ENCODE data around the gene HAO2. TPM values are rescaled to one million over a fixed set of nuclear protein-coding genes. Genes with fewer than 3 reads are reported as not detected.

Gene HAO2
- total RNA-seq, 2 donors from 2014 or later, result not detected

DNA sequence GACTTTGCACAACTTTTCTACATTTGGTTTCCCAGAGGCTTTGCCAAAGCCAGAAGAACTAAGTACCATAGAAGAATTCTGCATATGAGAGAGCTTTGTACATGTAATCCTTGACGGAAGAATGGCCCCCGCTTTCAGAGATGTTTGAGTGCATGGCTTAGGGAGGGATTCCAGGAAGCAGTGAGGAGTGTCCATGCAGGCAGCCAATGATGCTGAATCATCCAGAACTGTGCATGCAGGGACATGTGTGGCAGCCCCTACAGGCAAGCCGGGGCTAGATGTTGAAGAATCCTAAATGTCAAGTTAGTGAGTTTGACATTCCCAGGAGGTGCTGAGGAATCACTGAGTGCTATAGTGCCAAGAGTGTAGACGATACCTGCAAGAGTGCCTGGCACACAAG lies 9.9 kb upstream of the HAO2 start:
- Mint-ChIP-seq H3K36me3 (ENCODE audit: low read depth) (no peaks in the 10 kb centered on the region), H3K4me3 (no peak overlapping the region), H3K4me1 (peaks cover 4% of the 10 kb centered on the region), H3K9me3 (no peaks in the 10 kb centered on the region), H3K27ac (no peak overlapping the region), H3K27me3 (ENCODE audit: insufficient read depth) (peaks cover 12% of the 10 kb centered on the region)
- Histone ChIP-seq H3K27ac (ENCODE audit: low read depth, low read length) (no peak overlapping the region), H3K4me1 (ENCODE audit: control insufficient read depth, insufficient read depth, low read length) (no peaks in the 10 kb centered on the region), H3K27me3 (ENCODE audit: control insufficient read depth, insufficient read depth, low read length, poor library complexity, severe bottlenecking) (peaks cover 23% of the 10 kb centered on the region), H3K9ac (ENCODE audit: extremely low read depth, low read length, poor library complexity, severe bottlenecking) (no peak overlapping the region), H3K36me3 (ENCODE audit: control insufficient read depth, insufficient read depth, low read length) (no peaks in the 10 kb centered on the region), H3K4me3 (ENCODE audit: low read length) (no peak overlapping the region), H3K9me3 (ENCODE audit: control insufficient read depth, low read length) (no peaks in the 10 kb centered on the region)
- 89 to 94% methylated on average over 3 to 4 of the region's 4 CpGs for WGBS, 2 experiments (ENCODE audit: insufficient coverage in 1 of 2, insufficient read length in 1 of 2)
- DNase-seq, result no peak
- TF ChIP-seq, protein P1, sequence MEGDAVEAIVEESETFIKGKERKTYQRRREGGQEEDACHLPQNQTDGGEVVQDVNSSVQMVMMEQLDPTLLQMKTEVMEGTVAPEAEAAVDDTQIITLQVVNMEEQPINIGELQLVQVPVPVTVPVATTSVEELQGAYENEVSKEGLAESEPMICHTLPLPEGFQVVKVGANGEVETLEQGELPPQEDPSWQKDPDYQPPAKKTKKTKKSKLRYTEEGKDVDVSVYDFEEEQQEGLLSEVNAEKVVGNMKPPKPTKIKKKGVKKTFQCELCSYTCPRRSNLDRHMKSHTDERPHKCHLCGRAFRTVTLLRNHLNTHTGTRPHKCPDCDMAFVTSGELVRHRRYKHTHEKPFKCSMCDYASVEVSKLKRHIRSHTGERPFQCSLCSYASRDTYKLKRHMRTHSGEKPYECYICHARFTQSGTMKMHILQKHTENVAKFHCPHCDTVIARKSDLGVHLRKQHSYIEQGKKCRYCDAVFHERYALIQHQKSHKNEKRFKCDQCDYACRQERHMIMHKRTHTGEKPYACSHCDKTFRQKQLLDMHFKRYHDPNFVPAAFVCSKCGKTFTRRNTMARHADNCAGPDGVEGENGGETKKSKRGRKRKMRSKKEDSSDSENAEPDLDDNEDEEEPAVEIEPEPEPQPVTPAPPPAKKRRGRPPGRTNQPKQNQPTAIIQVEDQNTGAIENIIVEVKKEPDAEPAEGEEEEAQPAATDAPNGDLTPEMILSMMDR (conservative IDR thresholded peaks at IDR 0.05), result no peak

DNA sequence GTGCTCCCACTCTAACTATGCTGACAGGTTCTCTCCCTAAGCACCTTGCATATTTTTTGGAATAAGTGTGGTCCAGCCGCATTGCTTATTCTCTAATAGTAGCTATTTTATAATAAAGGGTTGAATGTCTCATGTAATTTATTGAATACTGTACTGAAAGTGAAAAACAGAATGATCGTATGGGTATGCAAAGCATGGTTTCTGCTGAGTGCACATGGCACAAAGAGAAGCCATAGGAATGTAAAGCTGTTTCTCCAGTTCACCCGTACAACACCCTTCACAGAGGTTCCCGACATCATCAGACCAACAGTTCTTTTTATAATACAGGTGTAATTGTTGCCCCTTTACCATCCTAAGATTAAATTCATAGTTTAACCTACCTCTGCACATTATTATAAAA lies 8.9 kb upstream of the HAO2 start:
- peaks cover 14% of the 10 kb centered on the region for H3K27me3 Mint-ChIP-seq (ENCODE audit: insufficient read depth)
- H3K4me1 ChIP-seq (ENCODE audit: control insufficient read depth, insufficient read depth, low read length), result no peaks in the 10 kb centered on the region
- no peak overlapping the region for H3K4me3 Mint-ChIP-seq
- DNase-seq, result no peak
- H3K4me1 Mint-ChIP-seq, result peaks cover 4% of the 10 kb centered on the region
- 85 to 100% methylated on average over 2 to 4 of the region's 4 CpGs for WGBS, 2 experiments (ENCODE audit: insufficient coverage in 1 of 2, insufficient read length in 1 of 2)
- H3K4me3 ChIP-seq (ENCODE audit: low read length), result no peak overlapping the region
- no peaks in the 10 kb centered on the region for H3K36me3 Mint-ChIP-seq (ENCODE audit: low read depth)
- no peaks in the 10 kb centered on the region for H3K36me3 ChIP-seq (ENCODE audit: control insufficient read depth, insufficient read depth, low read length)
- no peak overlapping the region for H3K9ac ChIP-seq (ENCODE audit: extremely low read depth, low read length, poor library complexity, severe bottlenecking)
- H3K9me3 ChIP-seq (ENCODE audit: control insufficient read depth, low read length), result no peaks in the 10 kb centered on the region
- TF ChIP-seq, protein P1 (conservative IDR thresholded peaks at IDR 0.05), result no peak
- peaks cover 23% of the 10 kb centered on the region for H3K27me3 ChIP-seq (ENCODE audit: control insufficient read depth, insufficient read depth, low read length, poor library complexity, severe bottlenecking)
- H3K27ac Mint-ChIP-seq, result no peak overlapping the region
- H3K27ac ChIP-seq (ENCODE audit: low read depth, low read length), result no peak overlapping the region
- H3K9me3 Mint-ChIP-seq, result no peaks in the 10 kb centered on the region

DNA sequence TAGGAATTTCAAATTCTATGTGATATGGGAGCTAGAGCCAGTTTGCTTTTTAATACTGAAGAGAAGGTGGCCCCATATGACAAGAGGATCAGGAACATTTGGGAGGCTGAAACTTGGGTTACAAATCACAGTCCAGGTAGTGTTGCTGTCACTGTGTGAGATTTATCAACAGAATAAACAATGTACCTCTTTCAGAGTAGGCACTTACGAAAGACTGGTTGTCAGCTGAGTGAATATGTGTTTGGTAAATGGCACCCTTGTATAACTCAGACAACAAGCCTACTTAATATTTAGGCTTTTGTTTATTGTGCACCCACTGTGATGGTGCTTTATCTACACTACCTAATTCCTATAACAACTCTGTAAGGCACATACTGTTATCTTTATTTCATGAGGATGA lies 7.4 kb upstream of the HAO2 start:
- no peaks in the 10 kb centered on the region for H3K36me3 Mint-ChIP-seq (ENCODE audit: low read depth)
- peaks cover 14% of the 10 kb centered on the region for H3K27me3 Mint-ChIP-seq (ENCODE audit: insufficient read depth)
- Histone ChIP-seq H3K9me3 (ENCODE audit: control insufficient read depth, low read length) (no peaks in the 10 kb centered on the region), H3K4me1 (ENCODE audit: control insufficient read depth, insufficient read depth, low read length) (no peaks in the 10 kb centered on the region), H3K36me3 (ENCODE audit: control insufficient read depth, insufficient read depth, low read length) (no peaks in the 10 kb centered on the region), H3K27ac (ENCODE audit: low read depth, low read length) (no peak overlapping the region), H3K9ac (ENCODE audit: extremely low read depth, low read length, poor library complexity, severe bottlenecking) (no peak overlapping the region), H3K27me3 (ENCODE audit: control insufficient read depth, insufficient read depth, low read length, poor library complexity, severe bottlenecking) (peaks cover 23% of the 10 kb centered on the region), H3K4me3 (ENCODE audit: low read length) (no peak overlapping the region)
- H3K4me1 Mint-ChIP-seq, result peaks cover 4% of the 10 kb centered on the region
- H3K9me3 Mint-ChIP-seq, result no peaks in the 10 kb centered on the region
- H3K4me3 Mint-ChIP-seq, result no peak overlapping the region
- WGBS, 2 experiments (ENCODE audit: insufficient coverage in 1 of 2, insufficient read length in 1 of 2), result 100% methylated on average over 1 of the region's 1 CpG; no CpG with 5 or more reads in 1 of the 2 experiments
- no peak for DNase-seq
- TF ChIP-seq, protein P1 (conservative IDR thresholded peaks at IDR 0.05), result no peak
- no peak overlapping the region for H3K27ac Mint-ChIP-seq

Data from endodermal cell (in vitro differentiated cells).